NCI-H2029 (cell line): Measurements from ENCODE around the gene LMO1.

Experiments
- DNase-seq: peaks from one replicate; lab custom pipeline; 2025; lab: John Stamatoyannopoulos, UW

Gene LMO1

DNA sequence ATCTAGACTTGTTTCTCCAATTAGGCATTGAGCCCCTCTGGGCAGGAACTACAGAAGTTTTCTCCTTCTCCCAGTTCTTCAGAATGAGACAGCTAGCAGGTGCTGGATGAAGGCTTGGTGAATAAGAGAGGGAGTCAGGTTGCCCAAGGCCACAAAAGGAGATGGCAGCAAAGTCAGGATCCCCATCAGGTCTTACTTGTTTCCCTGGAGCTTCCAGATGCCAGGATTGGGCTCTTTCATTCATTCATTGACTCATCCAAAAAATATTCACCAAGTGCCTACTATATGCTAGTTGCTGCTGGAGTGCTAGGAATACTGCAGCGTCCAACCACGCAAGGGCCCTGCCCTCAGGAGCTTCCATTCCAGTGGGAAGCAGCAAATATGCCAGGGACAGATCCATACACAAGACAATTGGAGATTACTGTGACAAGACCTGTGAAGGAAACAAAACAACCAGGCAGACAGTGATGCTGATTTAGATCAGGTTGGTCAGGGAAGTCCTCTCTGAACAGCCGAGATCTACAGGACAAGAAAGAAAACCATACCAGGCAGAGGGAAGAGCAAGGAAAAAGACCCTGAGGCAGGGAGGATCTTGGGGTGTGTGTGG, 24.6 kb upstream of the LMO1 start:
- no peak for DNase-seq

- DNase-seq: no peak
These were observed 24.0 kb upstream of the LMO1 start for GRCh38 chr11:8287703-8288102.

- DNase-seq: no peak
These were observed 23.6 kb upstream of the LMO1 start for GRCh38 chr11:8287297-8287696.

DNA sequence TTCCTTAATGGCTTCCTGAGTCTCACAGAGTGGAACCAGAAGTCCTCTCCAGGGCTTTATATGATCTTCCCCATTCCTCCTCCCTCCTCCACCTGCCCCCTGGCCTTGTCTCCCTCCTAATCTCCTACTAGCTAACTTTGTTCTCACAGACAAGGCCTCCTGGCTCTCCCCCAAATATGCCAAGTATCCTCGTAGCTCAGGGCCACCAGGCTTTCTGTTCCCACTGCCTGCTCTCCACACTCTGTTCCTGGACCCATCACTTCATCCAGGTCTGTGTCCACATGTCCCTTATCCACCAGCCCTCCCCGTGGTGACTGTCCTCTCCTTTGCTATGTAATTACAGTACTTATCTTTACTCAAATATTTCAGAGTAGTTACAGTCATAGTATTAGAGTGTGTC, 23.2 kb upstream of the LMO1 start:
- DNase-seq: no peak

DNA sequence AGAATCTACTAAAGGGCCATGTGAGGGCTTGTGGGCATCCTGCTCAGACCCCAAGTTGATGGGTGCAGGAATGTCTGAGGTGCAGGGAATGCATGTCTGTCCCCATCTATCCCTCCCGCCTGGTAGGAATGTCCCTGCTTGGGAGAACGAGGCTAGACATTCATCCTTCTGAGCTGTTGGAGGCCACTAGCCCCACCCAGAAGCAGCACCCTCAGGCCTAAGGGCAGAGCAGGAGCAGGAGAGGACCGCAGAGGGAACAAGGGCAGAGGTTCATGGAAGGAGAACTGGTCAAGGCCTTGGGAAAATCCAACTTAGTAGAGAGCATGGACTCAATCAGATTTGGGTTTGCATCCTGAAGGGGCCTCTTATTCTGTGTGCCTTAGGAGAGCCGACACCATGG, 22.1 kb upstream of the LMO1 start:
- DNase-seq: no peak

GRCh38 chr11:8285228-8285627, 21.6 kb upstream of the LMO1 start:
- no peak for DNase-seq

DNA sequence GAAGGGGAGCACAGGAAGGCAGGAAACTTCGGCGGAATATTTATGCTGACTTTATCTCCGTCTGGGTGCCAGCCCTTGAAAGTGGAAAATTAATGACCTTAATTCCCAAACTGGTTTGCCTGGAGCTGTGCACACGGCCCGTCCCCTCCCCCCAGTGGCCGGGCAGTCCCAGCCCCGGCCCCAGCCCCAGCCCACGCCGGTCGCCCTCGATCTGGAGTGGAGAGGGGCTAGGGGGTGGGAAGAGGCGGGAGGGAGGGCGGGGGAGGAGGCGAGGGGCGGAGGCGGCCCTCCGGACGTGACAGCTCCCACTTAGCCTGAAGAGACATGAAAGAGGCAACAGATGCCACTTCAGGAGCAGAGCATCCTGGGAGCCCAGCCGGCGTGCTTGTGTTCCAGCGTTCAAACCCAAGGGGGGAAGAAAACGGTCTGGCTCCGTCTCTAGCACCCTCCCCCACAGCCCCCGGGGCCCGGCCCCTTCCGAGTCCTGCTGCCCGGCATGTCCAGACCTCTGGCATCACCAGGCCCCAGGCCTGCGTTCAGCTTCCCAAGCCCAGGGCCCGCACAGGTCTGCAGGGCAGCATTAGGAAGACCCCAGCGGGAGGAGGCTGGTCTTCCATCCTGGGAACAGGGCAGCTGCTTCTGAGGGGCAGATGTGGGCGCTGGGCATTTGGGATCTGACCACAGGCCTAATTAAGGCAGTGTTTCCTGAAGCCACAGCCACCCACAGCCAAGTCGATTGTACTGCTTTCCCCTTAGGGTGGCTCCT, 20.0 kb upstream of the LMO1 start:
- peak; percentile 55 for DNase-seq

GRCh38 chr11:8283100-8283464, 19.4 kb upstream of the LMO1 start:
- DNase-seq: no peak

- DNase-seq: no peak
These were observed 19.0 kb upstream of the LMO1 start for GRCh38 chr11:8282631-8283030.

- no peak for DNase-seq
These were observed 17.6 kb upstream of the LMO1 start for GRCh38 chr11:8281266-8281665.

GRCh38 chr11:8277691-8278090, 14.0 kb upstream of the LMO1 start:
- DNase-seq: no peak

GRCh38 chr11:8276528-8276927, 12.8 kb upstream of the LMO1 start:
- no peak for DNase-seq

DNA sequence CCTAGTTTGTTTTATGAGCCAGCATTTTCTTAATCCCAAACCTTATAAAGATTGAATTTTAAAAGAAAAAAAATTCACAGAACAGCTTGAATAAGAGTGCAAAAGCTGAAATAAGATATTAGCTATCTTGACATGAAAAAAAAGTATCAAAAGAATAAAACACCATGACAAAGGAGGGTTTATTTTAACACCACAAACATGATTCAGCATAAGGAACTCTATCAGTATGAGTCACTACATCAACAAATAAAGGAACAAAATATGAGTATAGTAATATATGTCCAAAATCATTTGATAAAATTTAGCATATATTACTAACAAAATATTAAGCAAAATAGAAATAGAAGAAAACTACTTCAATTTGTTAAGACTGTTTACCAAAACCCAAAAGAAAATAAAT, 9.6 kb upstream of the LMO1 start:
- no peak for DNase-seq

DNA sequence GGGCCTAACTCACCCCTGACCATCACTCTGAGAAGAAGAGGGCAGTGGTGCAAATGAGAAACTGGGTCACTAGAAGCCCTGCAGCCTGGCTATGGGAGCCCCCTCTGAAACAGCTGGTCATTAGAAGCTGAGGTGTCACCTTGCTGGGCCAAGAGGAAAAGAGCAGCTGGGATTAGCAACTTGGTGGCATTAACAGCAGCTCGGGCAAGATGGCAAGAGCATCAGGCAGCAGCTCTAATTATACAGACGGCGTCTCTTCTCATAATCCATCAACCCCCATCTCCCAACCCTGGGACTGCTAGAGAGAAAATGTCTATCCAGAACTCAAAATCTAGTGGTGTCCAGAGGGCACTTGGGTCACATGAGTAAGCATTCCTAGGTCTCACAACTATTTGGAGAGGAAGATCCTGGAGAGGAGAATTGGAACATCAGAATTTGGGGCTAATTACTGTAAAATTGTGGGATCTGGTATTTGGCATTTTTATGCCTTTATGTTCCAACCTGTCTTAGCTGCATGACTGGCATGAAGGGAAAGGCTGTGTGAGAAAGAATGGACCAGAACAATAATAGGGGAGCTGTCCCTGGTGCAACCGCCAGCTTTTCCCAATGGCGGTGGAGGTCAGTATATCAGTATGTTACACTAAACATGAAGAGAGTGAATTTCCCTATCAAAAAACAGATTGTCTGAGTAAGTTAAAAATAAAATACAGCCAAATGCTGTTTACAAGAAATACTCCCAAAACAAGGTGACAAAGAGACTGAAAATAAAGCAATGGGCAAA, 7.6 kb upstream of the LMO1 start:
- no peak for DNase-seq

DNA sequence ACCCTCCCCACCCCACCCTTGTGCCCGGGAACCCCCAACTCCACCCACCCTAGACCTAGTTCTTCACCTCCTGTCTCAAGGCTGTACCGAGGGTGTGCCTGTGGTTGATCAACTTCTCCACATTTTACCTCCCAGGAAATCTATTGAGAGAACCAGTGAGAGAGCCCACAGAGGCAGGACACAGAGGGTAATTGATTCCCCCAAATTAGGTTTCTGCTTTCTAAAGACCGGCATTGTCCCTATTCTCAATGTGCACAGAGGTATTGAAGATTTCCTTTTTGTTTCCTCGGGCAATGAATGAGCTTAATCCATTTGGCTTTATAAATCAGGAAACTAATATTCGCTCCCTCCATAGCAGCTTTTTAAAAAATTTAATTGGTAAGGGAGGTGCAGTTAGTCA, 6.0 kb upstream of the LMO1 start:
- no peak for DNase-seq

DNA sequence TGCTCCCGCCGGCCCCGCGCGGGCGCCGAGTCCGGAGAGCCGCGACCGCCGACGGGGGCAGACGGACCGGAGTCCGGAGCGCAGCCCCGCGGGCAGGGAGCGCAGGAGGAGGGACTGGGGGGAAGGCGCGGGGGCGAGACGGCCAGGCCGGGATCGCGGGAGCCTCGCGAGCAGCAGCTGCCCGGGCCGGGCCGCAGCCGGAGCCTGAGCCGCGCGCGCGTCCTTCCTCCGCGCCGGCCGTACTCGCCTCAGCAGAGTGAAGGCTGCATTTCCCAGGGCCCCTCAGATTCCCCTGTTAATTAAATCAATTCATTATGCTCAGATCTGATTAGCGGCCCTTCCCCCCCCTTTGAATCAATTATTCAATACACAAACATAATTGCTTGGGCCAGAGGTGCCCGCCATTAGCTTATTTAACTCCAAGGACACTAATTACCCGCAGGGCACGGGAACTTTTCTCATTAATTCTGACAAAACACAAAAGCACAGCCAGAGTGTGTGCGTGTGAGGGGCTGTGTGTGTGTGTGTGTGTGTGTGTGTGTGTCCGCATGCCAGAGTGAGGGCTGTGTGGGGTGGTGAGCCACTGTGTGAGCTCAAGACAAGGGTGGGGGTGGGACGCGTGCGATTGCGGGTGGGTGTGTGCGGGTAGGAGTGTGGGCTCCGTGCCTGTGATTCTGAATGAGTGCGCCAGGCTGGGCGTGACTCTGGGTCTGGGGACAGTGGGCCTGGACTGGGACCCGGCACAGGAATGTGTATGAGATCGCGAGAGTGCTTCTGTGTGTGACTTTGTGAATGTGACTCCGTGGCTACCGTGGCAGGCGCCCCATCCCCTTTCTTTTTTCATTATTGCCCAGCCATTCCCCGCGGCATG, 5.1 kb upstream of the LMO1 start:
- DNase-seq: no peak

DNA sequence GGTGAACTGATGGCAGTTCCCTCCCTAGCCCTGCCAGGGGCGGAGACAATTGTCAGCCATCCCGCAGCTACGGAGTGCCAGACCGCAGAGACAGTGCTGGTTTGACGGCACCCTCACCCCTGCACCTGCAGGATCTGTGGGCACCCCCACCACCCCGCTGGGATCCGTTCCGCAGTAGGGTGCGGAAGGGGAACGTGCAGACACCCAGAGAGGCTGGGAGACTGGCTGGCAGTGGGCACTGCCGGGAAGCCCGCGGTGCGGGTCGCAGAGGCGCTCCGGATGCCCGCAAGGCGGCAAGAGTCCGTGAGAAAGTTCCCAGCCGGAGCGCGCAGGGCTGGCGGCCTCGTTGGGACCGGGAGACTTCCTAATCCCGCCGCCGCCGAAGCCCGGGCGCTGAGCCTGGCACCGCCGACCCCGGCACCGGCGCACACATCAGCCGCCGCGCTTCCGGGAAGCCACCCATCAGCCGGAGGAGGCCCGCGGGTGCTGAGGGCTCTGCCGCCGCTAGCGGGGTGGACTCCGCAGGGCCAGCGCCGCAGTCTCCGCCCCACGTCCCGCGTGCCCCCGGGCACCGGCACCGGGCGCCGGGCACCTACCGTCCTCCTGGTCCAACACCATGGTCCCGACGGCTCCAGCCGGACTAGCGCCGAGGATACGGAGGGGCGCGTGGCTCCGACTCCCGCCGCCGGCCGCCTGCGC, 4.3 kb upstream of the LMO1 start:
- DNase-seq: no peak

DNA sequence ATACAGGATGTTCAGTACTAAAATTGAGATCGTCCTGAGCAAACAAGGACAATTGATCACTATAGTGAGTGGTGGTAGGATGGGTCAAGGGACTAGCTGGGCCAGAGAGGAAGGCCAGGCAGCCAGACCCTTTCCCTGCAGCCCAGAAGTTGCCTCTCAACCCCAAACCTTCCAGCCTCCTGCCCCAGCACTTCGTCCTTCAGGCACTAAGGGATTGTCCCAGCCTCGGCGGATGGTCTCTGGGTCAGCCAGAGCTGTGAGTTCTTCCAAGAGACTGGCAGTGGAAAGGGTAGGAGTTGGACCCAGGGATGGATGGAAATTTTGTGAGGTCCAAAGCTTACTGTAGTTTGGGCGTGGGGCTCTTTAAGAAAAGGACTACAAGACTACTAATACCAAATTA, 3.6 kb upstream of the LMO1 start:
- no peak for DNase-seq

DNA sequence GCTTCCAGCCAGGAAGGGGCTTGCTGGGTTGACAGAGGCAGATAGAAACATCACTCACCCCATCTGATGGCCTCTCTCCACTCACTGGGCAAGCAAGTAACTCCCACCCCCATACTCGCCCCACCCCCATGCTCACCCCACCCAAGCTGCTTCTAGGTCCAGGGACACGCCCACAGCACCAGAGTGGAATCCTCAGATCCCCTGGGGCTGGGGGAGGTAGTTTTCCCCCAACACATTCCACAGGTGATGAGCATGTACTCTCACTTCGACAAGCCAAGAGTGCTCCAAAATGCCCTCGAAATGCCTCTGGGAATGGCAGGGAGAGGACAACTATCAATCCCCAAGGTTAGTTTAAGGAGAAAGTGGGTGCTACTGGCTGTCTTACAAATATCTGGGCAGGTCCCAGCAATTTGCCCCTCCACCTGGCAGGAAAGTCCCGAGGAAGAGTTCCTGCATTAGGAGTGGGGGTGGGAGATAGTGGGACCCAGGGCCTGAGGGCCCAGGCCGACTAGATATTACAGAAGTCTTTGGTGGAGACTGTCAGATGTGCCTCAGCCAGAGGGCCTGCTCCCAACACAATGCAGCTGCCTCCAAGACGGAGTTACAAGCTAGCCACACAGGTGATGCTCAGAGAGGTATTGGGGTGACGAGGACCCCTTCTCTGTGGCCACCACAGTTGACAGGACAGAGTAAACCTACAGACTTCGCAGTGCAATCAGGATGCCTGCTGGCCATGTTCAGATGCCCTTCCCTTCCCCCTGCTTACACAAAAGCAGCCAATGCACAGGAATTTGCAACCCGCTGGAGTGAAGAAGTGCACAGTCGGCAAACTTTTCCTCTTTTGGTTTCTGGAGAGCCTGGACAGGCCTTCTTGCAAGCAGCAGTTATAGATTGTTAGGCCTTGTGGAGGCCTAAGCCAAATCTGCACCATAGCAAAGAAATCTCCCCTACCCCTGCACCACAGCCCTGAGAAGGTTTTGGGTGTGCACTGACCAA, 2.9 kb upstream of the LMO1 start:
- DNase-seq: no peak

GRCh38 chr11:8265681-8266241, 2.1 kb upstream of the LMO1 start:
- no peak for DNase-seq
